ENCODE data around the gene ATP13A3. TPM values are rescaled to one million over a fixed set of nuclear protein-coding genes. Genes with fewer than 3 reads are reported as not detected.

Gene ATP13A3
- total and polyA plus RNA-seq, 2 experiments from 2014 or later = 20.0 to 202 TPM

- no peaks in the 10 kb centered on the region for H3K9me2 ChIP-seq (ENCODE audit: insufficient read depth)
- no peak for ATAC-seq
- H3F3A ChIP-seq (replicated peaks; ENCODE audit: low read depth) = no peaks in the 10 kb centered on the region
- no peak overlapping the region for H3K27ac ChIP-seq (ENCODE audit: low read depth)
- no peaks in the 10 kb centered on the region for H3K4me1 ChIP-seq (ENCODE audit: insufficient read depth)
- H3K4me2 ChIP-seq = no peak overlapping the region
- no peak overlapping the region for H3K4me3 ChIP-seq
- no peaks in the 10 kb centered on the region for H3K27me3 ChIP-seq (ENCODE audit: insufficient read depth)
- H3K9me3 Mint-ChIP-seq = no peaks in the 10 kb centered on the region
- H3K79me2 ChIP-seq (replicated peaks; ENCODE audit: insufficient read depth) = no peaks in the 10 kb centered on the region
- no peaks in the 10 kb centered on the region for H3K4me1 Mint-ChIP-seq
- no peak overlapping the region for H3K4me3 Mint-ChIP-seq
- H3K27ac Mint-ChIP-seq = no peak overlapping the region
- H3K36me3 ChIP-seq (ENCODE audit: insufficient read depth) = peaks cover 42% of the 10 kb centered on the region
- H4K20me1 ChIP-seq (replicated peaks; ENCODE audit: insufficient read depth) = no peaks in the 10 kb centered on the region; the same call in none of the 2 replicates
- no peak overlapping the region for H2AFZ ChIP-seq
- no peak for DNase-seq (ENCODE audit: low spot score)
- TF ChIP-seq ZNF331 (CRISPR knock-in tag; IDR thresholded peaks at IDR 0.05; ENCODE audit: low read depth) = no peak
- TF ChIP-seq REST (IDR thresholded peaks at IDR 0.05; ENCODE audit: unreplicated experiment) = no peak
- TF ChIP-seq EZH2phosphoT487 (IDR thresholded peaks at IDR 0.05; ENCODE audit: unreplicated experiment) = no peak
- no peak for TF ChIP-seq ZNF462 (CRISPR knock-in tag; IDR thresholded peaks at IDR 0.05)
- no peak for TF ChIP-seq ZNF114 (CRISPR knock-in tag; IDR thresholded peaks at IDR 0.05)
- no peak for TF ChIP-seq CTCF (conservative IDR thresholded peaks at IDR 0.05; ENCODE audit: low read depth in 2 of 2)
- TF ChIP-seq JUNB (IDR thresholded peaks at IDR 0.05; ENCODE audit: unreplicated experiment) = no peak
- TF ChIP-seq CREB1 (CRISPR knock-in tag; IDR thresholded peaks at IDR 0.05; ENCODE audit: low read depth) = no peak
- no peak for TF ChIP-seq POLR2AphosphoS5 (IDR thresholded peaks at IDR 0.05; ENCODE audit: low read depth)
- no peak for TF ChIP-seq ETS1 (IDR thresholded peaks at IDR 0.05)
- no peak for TF ChIP-seq EZH2 (IDR thresholded peaks at IDR 0.05; ENCODE audit: low read depth, unreplicated experiment)
- TF ChIP-seq NANOG (IDR thresholded peaks at IDR 0.05; ENCODE audit: borderline replicate concordance) = no peak
- TF ChIP-seq STAT1 (IDR thresholded peaks at IDR 0.05; ENCODE audit: unreplicated experiment) = no peak
- no peaks in the 10 kb centered on the region for H3K27me3 Mint-ChIP-seq (ENCODE audit: insufficient read depth, low read depth, poor library complexity)
- peaks cover 60% of the 10 kb centered on the region for H3K36me3 Mint-ChIP-seq (ENCODE audit: low read depth)
Observed at GRCh38 chr3:194440756-194441155, 46.0 kb downstream of the ATP13A3 start.
